GM10266 (cell line): ENCODE measurements around the gene ANKRD44.

Experiments
- DNase-seq: peaks from one replicate; pipeline ENCODE4 v3.0.0; 2012; ENCODE audit errors: extremely low spot score
- CTCF ChIP-seq: IDR thresholded peaks from 2 replicates; pipeline ENCODE4 v1.5.1; 2012; ENCODE audit warnings: mild to moderate bottlenecking, low read depth; ENCODE audit not compliant: control insufficient read depth, insufficient read depth; ENCODE audit errors: missing control alignments

Gene ANKRD44

GRCh38 chr2:197157879-197158537, 152.6 kb downstream of the ANKRD44 start:
- no peak for TF ChIP-seq CTCF
- DNase-seq = no peak

- DNase-seq = no peak
- no peak for TF ChIP-seq CTCF
Measured at GRCh38 chr2:197156771-197157170, 153.8 kb downstream of the ANKRD44 start.

DNA sequence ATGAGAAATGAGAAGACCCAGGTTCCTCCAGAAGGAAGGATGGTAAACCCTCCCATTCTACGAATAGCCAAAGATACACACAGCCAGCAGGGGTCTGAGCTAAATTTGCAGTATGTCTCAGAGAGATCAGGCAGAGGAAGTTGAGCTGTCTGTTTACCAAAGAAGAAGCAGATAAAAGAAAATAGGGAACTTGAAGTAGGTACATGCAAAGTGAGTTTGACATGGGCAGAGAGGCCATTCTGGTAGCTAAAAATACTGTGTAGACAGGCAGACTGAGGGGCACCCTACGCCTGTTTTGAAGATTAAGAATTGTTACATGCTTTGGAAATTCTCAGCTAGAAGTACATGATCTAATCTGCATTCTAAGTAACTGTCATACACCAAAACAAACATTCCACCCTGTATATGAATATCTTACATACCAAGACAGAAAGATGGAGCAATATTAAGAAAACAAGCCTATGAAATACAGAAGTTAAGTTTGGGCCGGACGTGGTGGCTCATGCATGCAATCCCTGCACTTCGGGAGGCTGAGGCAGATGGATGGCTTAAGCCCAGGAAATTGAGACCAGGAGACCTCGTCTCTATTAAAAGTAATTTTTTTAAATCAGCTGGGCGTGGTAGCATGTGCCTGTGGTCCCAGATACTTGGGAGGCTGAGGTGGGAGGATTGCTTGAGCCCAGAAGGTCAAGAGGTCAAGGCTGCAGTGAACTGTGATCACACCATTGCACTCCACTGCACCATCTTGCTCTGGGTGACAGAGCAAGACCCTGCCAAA, 157.9 kb downstream of the ANKRD44 start:
- no peak for DNase-seq
- TF ChIP-seq CTCF = no peak

GRCh38 chr2:197149546-197149945, 161.0 kb downstream of the ANKRD44 start:
- no peak for DNase-seq
- no peak for TF ChIP-seq CTCF

DNA sequence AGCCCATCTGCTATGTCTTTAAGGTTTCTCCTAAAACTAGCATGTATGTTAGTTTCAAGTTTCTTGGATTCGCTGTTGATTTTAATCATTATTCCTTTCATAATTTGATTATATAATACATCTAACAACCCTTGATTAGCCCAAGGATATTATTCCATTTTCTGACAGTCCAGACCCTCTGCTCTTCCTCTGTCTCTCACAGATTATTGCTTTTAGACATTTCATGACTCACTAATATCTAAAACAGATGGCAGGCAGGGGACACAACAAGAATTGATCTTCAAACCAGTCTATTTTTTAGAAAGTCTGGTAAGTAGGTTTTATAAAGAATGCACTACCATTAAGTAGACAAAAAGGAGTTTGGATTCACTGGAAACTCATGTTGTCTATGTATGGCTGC, 162.2 kb downstream of the ANKRD44 start:
- DNase-seq = no peak
- TF ChIP-seq CTCF = no peak

- no peak for TF ChIP-seq CTCF
- no peak for DNase-seq
Measured at GRCh38 chr2:197147942-197148341, 162.6 kb downstream of the ANKRD44 start.

DNA sequence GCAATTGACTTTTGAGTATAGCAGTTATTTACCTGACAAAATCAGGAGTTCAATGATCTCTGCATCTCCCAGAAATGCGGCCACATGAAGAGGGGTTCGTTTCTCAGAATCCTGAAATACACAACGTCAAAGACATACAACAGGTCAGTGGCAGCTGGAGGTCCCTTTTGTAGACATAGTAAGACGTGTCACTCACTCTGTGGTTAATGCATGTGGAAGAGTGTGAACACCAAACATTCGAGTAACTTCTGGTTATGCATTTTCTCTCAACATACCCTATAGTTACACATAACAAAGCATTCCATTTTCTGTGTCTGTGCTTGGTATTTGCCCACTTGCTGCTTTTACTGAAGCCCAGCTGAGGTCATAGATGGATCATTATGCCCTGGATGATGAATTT, 163.6 kb downstream of the ANKRD44 start:
- no peak for DNase-seq
- no peak for TF ChIP-seq CTCF
